B cell (primary cell): Measurements from ENCODE around the gene SLC25A48. TPM values are rescaled to one million over a fixed set of nuclear protein-coding genes. Genes with fewer than 3 reads are reported as not detected.

Experiments used
- ATAC-seq: fragments of 200-7000 bp; cut with Tn5 transposase; one replicate; pipeline ENCODE4 v1.10.0; 2021; ENCODE audit warnings: low read depth, mild to moderate bottlenecking, moderate number of reproducible peaks, moderate library complexity
- CTCF ChIA-PET: fragments of 350-600 bp; sonication (Branson Sonifier 250); formaldehyde crosslinking; loops from one replicate; lab custom pipeline; 2021; ENCODE audit warnings: antibody characterized with exemption, inconsistent platforms; lab: Charles Lee
- POLR2A ChIA-PET: fragments of 350-600 bp; sonication (Branson Sonifier 250); formaldehyde crosslinking; loops from one replicate; lab custom pipeline; 2021; ENCODE audit warnings: antibody characterized with exemption; lab: Charles Lee
- DNase-seq: peaks from one replicate; pipeline ENCODE4 v3.0.0; 2013
- H2AFZ ChIP-seq: 2 replicates; pipeline ENCODE4 v1.6.1; 2012; ENCODE audit warnings: mild to moderate bottlenecking, low read depth, low read length; ENCODE audit not compliant: insufficient read depth, poor library complexity, severe bottlenecking
- H3K27ac ChIP-seq, 2 donors: 1 replicate in 1 of 2; 2 replicates in 1 of 2; pipeline ENCODE4 v1.5.1; 2012 to 2013; ENCODE audit warnings: low read length in 2 of 2, mild to moderate bottlenecking in 2 of 2, moderate library complexity in 1 of 2
- H3K27me3 ChIP-seq, 4 experiments: fragments of 200-600 bp in 1 of 4; sonication (generic) in 1 of 4; replicated peaks in 1 of 4; 1 replicate in 2 of 4; 2 replicates in 2 of 4; pipeline versions ENCODE4 v1.6.1 to v1.7.0; 2013 to 2016; ENCODE audit warnings: low read length in 3 of 4, mild to moderate bottlenecking in 2 of 4, mixed read lengths in 1 of 4, moderate library complexity in 1 of 4; ENCODE audit not compliant: insufficient read depth in 4 of 4, control insufficient read depth in 3 of 4; ENCODE audit errors: control extremely low read depth in 1 of 4
- H3K36me3 ChIP-seq, 2 experiments: replicated peaks in 1 of 2; 1 replicate in 1 of 2; 2 replicates in 1 of 2; pipeline versions ENCODE4 v1.6.1 to v1.7.1; 2013; ENCODE audit warnings: low read length in 1 of 2; ENCODE audit not compliant: insufficient read depth in 2 of 2, control insufficient read depth in 1 of 2; ENCODE audit errors: control extremely low read depth in 1 of 2, extremely low read depth in 1 of 2
- H3K4me1 ChIP-seq, 2 donors: fragments of 200-600 bp in 1 of 2; sonication (generic) in 1 of 2; 1 replicate in 1 of 2; 2 replicates in 1 of 2; pipeline versions ENCODE4 v1.5.1 to v1.6.1; 2013 to 2017; ENCODE audit warnings: low read length in 2 of 2; ENCODE audit not compliant: control insufficient read depth in 2 of 2, insufficient read depth in 2 of 2
- H3K4me2 ChIP-seq: replicated peaks from 2 replicates; pipeline ENCODE3; 2012; ENCODE audit warnings: mild to moderate bottlenecking, low read depth, low read length; ENCODE audit not compliant: poor library complexity, severe bottlenecking
- H3K4me3 ChIP-seq, 5 experiments: fragments of 200-600 bp in 1 of 5; sonication (generic) in 1 of 5; 1 replicate in 3 of 5; 2 replicates in 2 of 5; pipeline versions ENCODE4 v1.5.1 to v1.7.0; 2011 to 2016; ENCODE audit warnings: low read length in 4 of 5, mild to moderate bottlenecking in 4 of 5, low read depth in 2 of 5, control low read depth in 1 of 5, moderate library complexity in 1 of 5; ENCODE audit not compliant: insufficient read depth in 1 of 5; ENCODE audit errors: control extremely low read depth in 1 of 5, extremely low read depth in 1 of 5
- H3K79me2 ChIP-seq: fragments of 200-600 bp; sonication (generic); one replicate; pipeline ENCODE4 v1.6.0; 2016; ENCODE audit warnings: low read length; ENCODE audit not compliant: control insufficient read depth, insufficient read depth
- H3K9ac ChIP-seq: fragments of 200-600 bp; sonication (generic); 2 replicates; pipeline ENCODE4 v1.6.1; 2017; ENCODE audit warnings: mild to moderate bottlenecking, low read length, moderate library complexity
- H3K9me3 ChIP-seq, 3 donors: one replicate each; pipeline versions ENCODE4 v1.6.1 to v1.7.1; 2013; ENCODE audit warnings: low read length in 2 of 3; ENCODE audit not compliant: control insufficient read depth in 2 of 3, insufficient read depth in 1 of 3; ENCODE audit errors: control extremely low read depth in 1 of 3
- H4K20me1 ChIP-seq: 2 replicates; pipeline ENCODE4 v1.6.0; 2012; ENCODE audit warnings: mild to moderate bottlenecking, low read length; ENCODE audit not compliant: insufficient read depth, control insufficient read depth, poor library complexity, severe bottlenecking
- H3K27ac Mint-ChIP-seq: one replicate; pipeline ENCODE4 v1.8.0; 2021; ENCODE audit warnings: mixed read lengths
- H3K27me3 Mint-ChIP-seq: one replicate; pipeline ENCODE4 v1.8.0; 2021; ENCODE audit warnings: mixed read lengths
- H3K4me1 Mint-ChIP-seq: one replicate; pipeline ENCODE4 v1.8.0; 2021; ENCODE audit warnings: mixed read lengths
- H3K4me3 Mint-ChIP-seq: one replicate; pipeline ENCODE4 v1.8.0; 2021; ENCODE audit warnings: mixed read lengths
- H3K9me3 Mint-ChIP-seq: one replicate; pipeline ENCODE4 v1.8.0; 2022; ENCODE audit warnings: mixed read lengths; ENCODE audit not compliant: insufficient read depth
- CTCF ChIP-seq: fragments of 200-600 bp; IDR thresholded peaks from one replicate; pipeline ENCODE4 v1.8.0; 2022; ENCODE audit warnings: antibody characterized with exemption, mild to moderate bottlenecking
- EZH2 ChIP-seq: IDR thresholded peaks from 2 replicates; pipeline ENCODE4 v1.6.1; 2012; ENCODE audit warnings: borderline replicate concordance, low read depth, mild to moderate bottlenecking, moderate library complexity, low read length; ENCODE audit not compliant: insufficient read depth, poor library complexity, severe bottlenecking
- WGBS: methylation state at CpG from one replicate; pipeline ENCODE4 v1.1.5; 2013; ENCODE audit warnings: missing lambda C conversion rate; ENCODE audit not compliant: insufficient coverage; 5-methylcytosine and 5-hydroxymethylcytosine counted together
- intact Hi-C: fragments of 100-400 bp; cut with micrococcal nuclease; formaldehyde crosslinking; loops from one replicate; pipeline ENCODE4 v1.10.0; 2022
- polyA plus RNA-seq: library from polyadenylated mRNA; depleted of rRNA; stranded (reverse); fragments of >200 nt; gene quantifications from 2 replicates; pipeline ENCODE4 v1.2.3, GENCODE V29; 2012
- total RNA-seq, 2 donors: library from RNA; stranded (reverse); fragments of 120-200 nt in 1 of 2; gene quantifications; 1 replicate in 1 of 2; 2 replicates in 1 of 2; pipeline versions ENCODE4 v1.2.3 to v1.2.4, GENCODE V29; 2013 to 2022

The SLC25A48 gene
- total and polyA plus RNA-seq, 2 donors (not counting 1 experiment from before 2014, with no cell fraction given): not detected

GRCh38 chr5:135846311-135846710 is 11.8 kb downstream of the SLC25A48 start:
- Histone ChIP-seq H3K79me2 (no peaks in the 10 kb centered on the region), H4K20me1 (no peaks in the 10 kb centered on the region), H2AFZ (no peak overlapping the region), H3K4me2 (no peak overlapping the region), H3K36me3 (no peaks in the 10 kb centered on the region), H3K27me3 (peaks cover 0 to 4% (median 0%) of the 10 kb centered on the region in 4 experiments), H3K4me1 (no peaks in the 10 kb centered on the region), H3K9me3 (no peaks in the 10 kb centered on the region), H3K9ac (no peak overlapping the region), H3K27ac (no peak overlapping the region), H3K4me3 (no peak overlapping the region)
- TF ChIP-seq CTCF (no peak), EZH2 (no peak)
- no peak overlapping the region for H3K27ac Mint-ChIP-seq
- H3K4me3 Mint-ChIP-seq: no peak overlapping the region
- ChIA-PET CTCF (interaction anchor here (1.0 kb wide), 1 partner anchor 12 kb away, joined by 3 read pairs; the partner anchor contains the start of gene SLC25A48), POLR2A (no interaction called here)
- no peaks in the 10 kb centered on the region for H3K9me3 Mint-ChIP-seq
- peaks cover 10% of the 10 kb centered on the region for H3K27me3 Mint-ChIP-seq
- no peaks in the 10 kb centered on the region for H3K4me1 Mint-ChIP-seq
- intact Hi-C loops: no loop called here
- DNase-seq (no peak), ATAC-seq (no peak)

GRCh38 chr5:135847976-135848375 is 13.5 kb downstream of the SLC25A48 start:
- no peaks in the 10 kb centered on the region for H3K9me3 ChIP-seq
- Mint-ChIP-seq H3K4me3 (no peak overlapping the region), H3K27me3 (peaks cover 6% of the 10 kb centered on the region), H3K9me3 (no peaks in the 10 kb centered on the region), H3K4me1 (no peaks in the 10 kb centered on the region), H3K27ac (no peak overlapping the region)
- CTCF ChIA-PET: no interaction called here
- no peaks in the 10 kb centered on the region for H3K36me3 ChIP-seq
- H3K4me3 ChIP-seq: no peak overlapping the region
- DNase-seq (no peak), ATAC-seq (no peak)
- no peak overlapping the region for H3K4me2 ChIP-seq
- H2AFZ ChIP-seq: no peak overlapping the region
- H4K20me1 ChIP-seq: no peaks in the 10 kb centered on the region
- H3K4me1 ChIP-seq: no peaks in the 10 kb centered on the region
- 82% methylated on average over 1 of the region's 1 CpG for WGBS
- H3K79me2 ChIP-seq: no peaks in the 10 kb centered on the region
- H3K27me3 ChIP-seq: peaks cover 0 to 4% (median 0%) of the 10 kb centered on the region in 4 experiments
- POLR2A ChIA-PET: no interaction called here
- no peak for TF ChIP-seq CTCF
- TF ChIP-seq EZH2: no peak
- intact Hi-C loops: no loop called here
- H3K9ac ChIP-seq: no peak overlapping the region
- no peak overlapping the region for H3K27ac ChIP-seq
